Measurements from ENCODE around the gene FHOD3. TPM values are rescaled to one million over a fixed set of nuclear protein-coding genes. Genes with fewer than 3 reads are reported as not detected.
A peak's percentile ranks its signal among the peaks of the same experiment; 100 is the strongest.

The FHOD3 gene
- total and polyA plus RNA-seq, 2 of the 8 experiments (the other 6 are each of a cell fraction or from before 2014, with no cell fraction given): 9.7 to 10.5 TPM

GRCh38 chr18:36536426-36536825, 238.9 kb downstream of the FHOD3 start:
- Histone ChIP-seq H3K4me3 (ENCODE audit: extremely low read depth in 1 of 4, insufficient read depth in 2 of 4, low read depth in 3 of 4, low read length in 4 of 4) (no peak overlapping the region), H3K18ac (ENCODE audit: extremely low read depth, low read length) (no peak overlapping the region), H3K4me2 (ENCODE audit: insufficient read depth in 1 of 2, low read depth in 2 of 2, low read length in 2 of 2) (no peak overlapping the region), H3K27me3 (replicated peaks in 1 of 4; ENCODE audit: control insufficient read depth in 3 of 4, extremely low read depth in 1 of 4, insufficient read depth in 3 of 4, low read length in 3 of 4) (no peaks in the 10 kb centered on the region), H3K14ac (ENCODE audit: insufficient read length) (no peak overlapping the region), H3K23ac (ENCODE audit: insufficient read length) (no peak overlapping the region), H2BK120ac (replicated peaks; ENCODE audit: low read depth, low read length) (no peak overlapping the region), H3K36me3 (ENCODE audit: control insufficient read depth in 2 of 4, insufficient read depth in 4 of 4, low read length in 3 of 4) (no peaks in the 10 kb centered on the region), H2BK15ac (ENCODE audit: low read length) (no peak overlapping the region), H4K5ac (ENCODE audit: insufficient read length, low read depth, low read length) (no peak overlapping the region), H3K4ac (replicated peaks; ENCODE audit: insufficient read length, low read depth, low read length) (no peak overlapping the region), H2BK20ac (ENCODE audit: low read length) (no peak overlapping the region), H3K27ac (ENCODE audit: low read depth, low read length) (no peak overlapping the region), H4K8ac (ENCODE audit: extremely low read depth, insufficient read depth, low read length) (no peak overlapping the region), H3K56ac (replicated peaks; ENCODE audit: insufficient read length, low read depth, low read length) (no peak overlapping the region), H3K79me2 (ENCODE audit: control insufficient read depth in 1 of 2, insufficient read depth in 2 of 2, low read length in 2 of 2) (no peaks in the 10 kb centered on the region), H2AK5ac (ENCODE audit: low read depth, low read length) (no peak overlapping the region), H3K9me3 (ENCODE audit: insufficient read depth in 2 of 2, low read depth in 1 of 2, low read length in 1 of 2) (no peaks in the 10 kb centered on the region), H2AFZ (ENCODE audit: low read length) (no peak overlapping the region), H3K23me2 (ENCODE audit: low read depth, low read length) (peaks cover 2% of the 10 kb centered on the region; the same call in 1 of the 2 replicates), H2BK5ac (ENCODE audit: low read depth, low read length) (no peak overlapping the region), H3K4me1 (replicated peaks in 1 of 4; ENCODE audit: control insufficient read depth in 3 of 4, insufficient read depth in 4 of 4, low read length in 3 of 4) (peaks cover 0 to 8% (median 3%) of the 10 kb centered on the region in 4 experiments; a peak in 3 of 7 replicates), H3K9ac (replicated peaks in 1 of 4; ENCODE audit: extremely low read depth in 1 of 4, low read depth in 3 of 4, low read length in 3 of 4) (no peak overlapping the region), H4K91ac (replicated peaks; ENCODE audit: insufficient read length, low read length) (no peak overlapping the region), H4K20me1 (replicated peaks in 1 of 2; ENCODE audit: control insufficient read depth in 1 of 2, insufficient read depth in 2 of 2, low read length in 2 of 2) (no peaks in the 10 kb centered on the region), H2BK12ac (ENCODE audit: low read depth, low read length) (no peak overlapping the region), H3K79me1 (ENCODE audit: low read depth, low read length) (no peaks in the 10 kb centered on the region)
- peak in 1 of 2 experiments; percentile 47 for DNase-seq (ENCODE audit: low read depth in 1 of 2, low spot score in 2 of 2)
- ChIA-PET POLR2A (ENCODE audit: partially characterized antibody) (no interaction called here), CTCF (ENCODE audit: partially characterized antibody) (interaction anchor here (0.6 to 2.7 kb wide), 7 partner anchors 9 to 743 kb away, joined by 3 to 10 read pairs (median 4); no protein-coding TSS in a partner anchor)
- 87% methylated on average over 4 of the region's 4 CpGs; no CpG with 5 or more reads in 1 of the 2 experiments for WGBS, 2 experiments (ENCODE audit: extremely low coverage in 1 of 2, insufficient coverage in 1 of 2, insufficient read length in 1 of 2, insufficient replicate concordance in 2 of 2, low coverage in 1 of 2, low lambda C conversion rate in 2 of 2, missing lambda C conversion rate in 1 of 2)
- FAIRE-seq: no peak
- TF ChIP-seq CREB1 (IDR thresholded peaks at IDR 0.05): no peak
- TF ChIP-seq CEBPB (IDR thresholded peaks at IDR 0.05; ENCODE audit: low read depth, low read length): no peak
- no peak for TF ChIP-seq MAX (IDR thresholded peaks at IDR 0.05)
- TF ChIP-seq RAD21 (IDR thresholded peaks at IDR 0.05 in 1 of 2, conservative IDR thresholded peaks at IDR 0.05 in 1 of 2; ENCODE audit: low read depth in 2 of 2, low read length in 2 of 2): no peak
- no peak for TF ChIP-seq MAFK (IDR thresholded peaks at IDR 0.05; ENCODE audit: low read depth, low read length)
- no peak for TF ChIP-seq CBX5 (IDR thresholded peaks at IDR 0.05; ENCODE audit: low read depth, low read length)
- no peak for TF ChIP-seq KDM5A (IDR thresholded peaks at IDR 0.05; ENCODE audit: low read length)
- no peak for TF ChIP-seq CBX8 (IDR thresholded peaks at IDR 0.05; ENCODE audit: borderline replicate concordance, low read depth, low read length)
- TF ChIP-seq POLR2A (IDR thresholded peaks at IDR 0.05; ENCODE audit: control extremely low read depth in 1 of 2, low read depth in 2 of 2, low read length in 2 of 2): no peak
- no peak for TF ChIP-seq EZH2 (IDR thresholded peaks at IDR 0.05; ENCODE audit: low read depth, low read length, severe bottlenecking)
- no peak for TF ChIP-seq ATF3 (IDR thresholded peaks at IDR 0.05; ENCODE audit: insufficient read depth, low read depth, low read length)
- TF ChIP-seq USF2 (IDR thresholded peaks at IDR 0.05; ENCODE audit: low read length): no peak
- TF ChIP-seq SP4 (IDR thresholded peaks at IDR 0.05; ENCODE audit: low read length): no peak
